ENCODE measurements around the gene REXO1. TPM values are rescaled to one million over a fixed set of nuclear protein-coding genes. Genes with fewer than 3 reads are reported as not detected.

Gene REXO1
- total RNA-seq, 2 donors from 2014 or later: 42.0 to 51.7 TPM

- no peak for DNase-seq
- H3K9ac ChIP-seq (ENCODE audit: low read depth in 2 of 2, low read length in 2 of 2): no peak overlapping the region
- H3K4me1 ChIP-seq: peaks cover 22% of the 10 kb centered on the region
Observed at GRCh38 chr19:1850809-1851653, 2.7 kb upstream of the REXO1 start.

GRCh38 chr19:1849886-1850398 is 1.7 kb upstream of the REXO1 start:
- DNase-seq: no peak
- no peak overlapping the region for H3K9ac ChIP-seq (ENCODE audit: low read depth in 2 of 2, low read length in 2 of 2)
- H3K27ac ChIP-seq: no peak overlapping the region
- no peaks in the 10 kb centered on the region for H3K36me3 ChIP-seq
- no peaks in the 10 kb centered on the region for H3K9me3 ChIP-seq
- peaks cover 14% of the 10 kb centered on the region for H3K4me1 ChIP-seq
- intact Hi-C loops (cut with DNase I): no loop called here
- H3K4me3 ChIP-seq: no peak overlapping the region
- TF ChIP-seq CTCF (IDR thresholded peaks at IDR 0.05): no peak
- H3K27me3 ChIP-seq: no peaks in the 10 kb centered on the region

More at GRCh38 chr19:1850809-1851653, 2.7 kb upstream of the REXO1 start:
- Histone ChIP-seq H3K27ac (no peak overlapping the region), H3K4me3 (no peak overlapping the region), H3K27me3 (no peaks in the 10 kb centered on the region), H3K36me3 (no peaks in the 10 kb centered on the region), H3K9me3 (no peaks in the 10 kb centered on the region)
- no peak for TF ChIP-seq CTCF (IDR thresholded peaks at IDR 0.05)
- intact Hi-C loops (cut with DNase I): no loop called here

GRCh38 chr19:1849132-1849474 is 820 bp upstream of the REXO1 start:
- Histone ChIP-seq H3K9ac (ENCODE audit: low read depth in 2 of 2, low read length in 2 of 2) (no peak overlapping the region), H3K4me1 (peaks cover 15% of the 10 kb centered on the region), H3K36me3 (no peaks in the 10 kb centered on the region), H3K4me3 (no peak overlapping the region), H3K27ac (no peak overlapping the region), H3K27me3 (no peaks in the 10 kb centered on the region), H3K9me3 (no peaks in the 10 kb centered on the region)
- no peak for TF ChIP-seq CTCF (IDR thresholded peaks at IDR 0.05)
- DNase-seq: no peak
- intact Hi-C loops (cut with DNase I): no loop called here

- Histone ChIP-seq H3K4me1 (peaks cover 15% of the 10 kb centered on the region), H3K9ac (ENCODE audit: low read depth in 2 of 2, low read length in 2 of 2) (peak overlapping the region; percentile 81 to 93), H3K9me3 (no peaks in the 10 kb centered on the region), H3K36me3 (no peaks in the 10 kb centered on the region), H3K27ac (peak overlapping the region; percentile 97), H3K4me3 (peak overlapping the region; percentile 100), H3K27me3 (no peaks in the 10 kb centered on the region)
- no peak for TF ChIP-seq CTCF (IDR thresholded peaks at IDR 0.05)
- DNase-seq: peak; percentile 63
- intact Hi-C loops (cut with DNase I): no loop called here
Observed at GRCh38 chr19:1847684-1848398, 442 bp downstream of the REXO1 start.

GRCh38 chr19:1847348-1847683 is 967 bp downstream of the REXO1 start:
- H3K4me1 ChIP-seq: peaks cover 15% of the 10 kb centered on the region
- intact Hi-C loops (cut with DNase I): no loop called here
- H3K27ac ChIP-seq: peak overlapping the region; percentile 97
- no peak for DNase-seq
- no peaks in the 10 kb centered on the region for H3K36me3 ChIP-seq
- peak overlapping the region; percentile 100 for H3K4me3 ChIP-seq
- no peak for TF ChIP-seq CTCF (IDR thresholded peaks at IDR 0.05)
- H3K27me3 ChIP-seq: no peaks in the 10 kb centered on the region
- no peaks in the 10 kb centered on the region for H3K9me3 ChIP-seq
- peak overlapping the region; percentile 81 to 93 for H3K9ac ChIP-seq (ENCODE audit: low read depth in 2 of 2, low read length in 2 of 2)
